ENCODE data around the gene ITIH4. TPM values are rescaled to one million over a fixed set of nuclear protein-coding genes. Genes with fewer than 3 reads are reported as not detected.

The ITIH4 gene
- total and polyA plus RNA-seq, 4 donors: 4.5 to 33.8 (median 12.0) TPM

DNA sequence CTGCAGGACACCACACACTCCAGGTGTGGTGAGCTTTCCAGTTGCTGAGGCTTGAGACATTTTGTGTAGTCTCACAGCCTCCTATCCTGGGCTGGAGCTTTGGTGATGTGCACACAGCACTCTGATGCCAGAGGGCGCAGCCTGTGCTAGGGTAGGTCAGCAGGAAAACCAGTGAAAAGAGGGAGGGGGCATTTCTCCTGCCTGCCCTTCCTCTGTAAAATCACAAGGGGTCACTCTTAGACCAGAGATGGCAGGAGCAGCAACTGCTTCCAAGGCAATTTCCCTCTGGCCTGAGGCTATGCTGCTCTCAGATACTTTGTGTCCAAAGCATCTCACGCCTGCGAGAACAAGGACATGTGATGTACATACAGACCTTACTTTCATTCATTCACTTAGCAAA is 20.9 kb upstream of the ITIH4 start:
- TF ChIP-seq, protein P1, sequence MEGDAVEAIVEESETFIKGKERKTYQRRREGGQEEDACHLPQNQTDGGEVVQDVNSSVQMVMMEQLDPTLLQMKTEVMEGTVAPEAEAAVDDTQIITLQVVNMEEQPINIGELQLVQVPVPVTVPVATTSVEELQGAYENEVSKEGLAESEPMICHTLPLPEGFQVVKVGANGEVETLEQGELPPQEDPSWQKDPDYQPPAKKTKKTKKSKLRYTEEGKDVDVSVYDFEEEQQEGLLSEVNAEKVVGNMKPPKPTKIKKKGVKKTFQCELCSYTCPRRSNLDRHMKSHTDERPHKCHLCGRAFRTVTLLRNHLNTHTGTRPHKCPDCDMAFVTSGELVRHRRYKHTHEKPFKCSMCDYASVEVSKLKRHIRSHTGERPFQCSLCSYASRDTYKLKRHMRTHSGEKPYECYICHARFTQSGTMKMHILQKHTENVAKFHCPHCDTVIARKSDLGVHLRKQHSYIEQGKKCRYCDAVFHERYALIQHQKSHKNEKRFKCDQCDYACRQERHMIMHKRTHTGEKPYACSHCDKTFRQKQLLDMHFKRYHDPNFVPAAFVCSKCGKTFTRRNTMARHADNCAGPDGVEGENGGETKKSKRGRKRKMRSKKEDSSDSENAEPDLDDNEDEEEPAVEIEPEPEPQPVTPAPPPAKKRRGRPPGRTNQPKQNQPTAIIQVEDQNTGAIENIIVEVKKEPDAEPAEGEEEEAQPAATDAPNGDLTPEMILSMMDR (IDR thresholded peaks at IDR 0.05; ENCODE audit: control extremely low read depth, extremely low read depth): no peak
- Histone ChIP-seq H3K27me3 (ENCODE audit: control insufficient read depth in 3 of 3, insufficient read depth in 3 of 3, low read length in 2 of 3) (no peaks in the 10 kb centered on the region), H3K4me1 (ENCODE audit: control insufficient read depth in 5 of 5, insufficient read depth in 5 of 5, low read length in 5 of 5) (peaks cover 0 to 10% (median 4%) of the 10 kb centered on the region in 5 donors), H3K9me3 (ENCODE audit: control insufficient read depth in 4 of 4, insufficient read depth in 3 of 4, low read length in 3 of 4) (no peaks in the 10 kb centered on the region), H3K36me3 (ENCODE audit: control insufficient read depth in 4 of 4, insufficient read depth in 4 of 4, low read length in 4 of 4) (peaks cover 0 to 41% (median 17%) of the 10 kb centered on the region in 4 donors), H3K27ac (ENCODE audit: low read depth in 1 of 2, low read length in 1 of 2) (no peak overlapping the region), H3K9ac (ENCODE audit: insufficient read depth in 1 of 2, low read length in 2 of 2) (no peak overlapping the region), H3K4me3 (no peak overlapping the region)
- no peak for ATAC-seq (ENCODE audit: insufficient read depth, low FRiP score)
- WGBS, 2 donors: 69 to 75% methylated on average over 3 of the region's 3 CpGs
- peak; percentile 29 to 63 (median 49) for DNase-seq

DNA sequence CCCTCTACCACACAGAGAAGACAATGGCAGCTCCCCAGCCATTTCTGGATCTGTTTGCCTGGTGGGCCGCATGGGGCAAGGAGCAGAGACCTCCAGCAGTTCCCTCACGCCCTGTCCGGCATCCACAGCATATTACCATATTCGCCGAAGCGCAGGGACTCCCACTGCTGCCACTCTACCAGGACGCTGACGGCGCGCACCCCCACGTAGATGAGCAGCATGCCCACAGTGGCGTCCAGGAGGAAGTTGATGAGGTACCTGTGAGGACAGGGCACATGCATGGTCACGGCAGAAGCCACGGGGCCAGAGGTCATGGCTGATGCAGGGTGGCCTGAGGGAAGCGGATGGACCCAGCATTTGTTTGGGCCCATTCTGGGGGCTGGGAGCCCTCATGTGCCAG is 19.2 kb upstream of the ITIH4 start:
- H3K36me3 ChIP-seq (ENCODE audit: control insufficient read depth in 4 of 4, insufficient read depth in 4 of 4, low read length in 4 of 4): peaks cover 0 to 40% (median 17%) of the 10 kb centered on the region in 4 donors
- ATAC-seq (ENCODE audit: insufficient read depth, low FRiP score) (no peak), DNase-seq (no peak)
- TF ChIP-seq, protein P1 (IDR thresholded peaks at IDR 0.05; ENCODE audit: control extremely low read depth, extremely low read depth): no peak
- H3K9me3 ChIP-seq (ENCODE audit: control insufficient read depth in 4 of 4, insufficient read depth in 3 of 4, low read length in 3 of 4): no peaks in the 10 kb centered on the region
- no peak overlapping the region for H3K27ac ChIP-seq (ENCODE audit: low read depth in 1 of 2, low read length in 1 of 2)
- no peak overlapping the region for H3K9ac ChIP-seq (ENCODE audit: insufficient read depth in 1 of 2, low read length in 2 of 2)
- H3K4me3 ChIP-seq: no peak overlapping the region
- WGBS, 2 donors: 96 to 98% methylated on average over 13 to 15 of the region's 15 CpGs
- peaks cover 0 to 19% (median 6%) of the 10 kb centered on the region in 5 donors for H3K4me1 ChIP-seq (ENCODE audit: control insufficient read depth in 5 of 5, insufficient read depth in 5 of 5, low read length in 5 of 5)
- no peaks in the 10 kb centered on the region for H3K27me3 ChIP-seq (ENCODE audit: control insufficient read depth in 3 of 3, insufficient read depth in 3 of 3, low read length in 2 of 3)

DNA sequence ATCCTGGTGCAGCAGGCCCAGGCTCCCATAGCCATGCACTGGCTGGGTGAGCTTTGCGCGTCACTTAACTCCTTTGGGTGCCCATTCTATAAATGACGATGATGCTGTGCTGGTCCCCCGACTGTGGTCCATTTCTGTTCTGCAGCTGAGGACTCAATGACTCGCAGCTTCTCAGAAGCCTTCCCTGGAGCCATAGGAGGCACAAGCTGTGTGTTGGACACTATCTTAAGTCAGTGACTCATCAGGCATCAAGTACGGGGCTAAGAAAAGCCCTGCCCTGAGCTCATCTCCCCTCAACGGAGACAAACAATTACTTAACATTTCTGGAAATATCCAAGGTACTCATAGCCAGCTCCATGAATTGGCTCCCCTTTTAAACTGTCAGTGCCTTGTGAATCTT is 18.1 kb upstream of the ITIH4 start:
- Histone ChIP-seq H3K27ac (ENCODE audit: low read depth in 1 of 2, low read length in 1 of 2) (no peak overlapping the region), H3K9ac (ENCODE audit: insufficient read depth in 1 of 2, low read length in 2 of 2) (no peak overlapping the region)

More for the DNA sequence above, 18.1 kb upstream of the ITIH4 start:
- Histone ChIP-seq H3K4me1 (ENCODE audit: control insufficient read depth in 5 of 5, insufficient read depth in 5 of 5, low read length in 5 of 5) (peaks cover 0 to 19% (median 9%) of the 10 kb centered on the region in 5 donors), H3K36me3 (ENCODE audit: control insufficient read depth in 4 of 4, insufficient read depth in 4 of 4, low read length in 4 of 4) (peaks cover 0 to 40% (median 18%) of the 10 kb centered on the region in 4 donors), H3K27me3 (ENCODE audit: control insufficient read depth in 3 of 3, insufficient read depth in 3 of 3, low read length in 2 of 3) (no peaks in the 10 kb centered on the region), H3K4me3 (no peak overlapping the region), H3K9me3 (ENCODE audit: control insufficient read depth in 4 of 4, insufficient read depth in 3 of 4, low read length in 3 of 4) (no peaks in the 10 kb centered on the region)
- 78 to 89% methylated on average over 7 of the region's 7 CpGs for WGBS, 2 donors
- ATAC-seq (ENCODE audit: insufficient read depth, low FRiP score): no peak
- TF ChIP-seq, protein P1 (IDR thresholded peaks at IDR 0.05; ENCODE audit: control extremely low read depth, extremely low read depth): no peak
- no peak for DNase-seq

All from lung (tissue), 12 donors.